Activated T-helper 1 cell treated with Interleukin-2 at 50 U/mL for 16 hours (primary cell): ENCODE measurements around the gene NRG3.

Experiments
- DNase-seq: peaks from one replicate; pipeline ENCODE4 v3.0.0-alpha.2; 2020; ENCODE audit warnings: low read depth

NRG3 gene

GRCh38 chr10:81874875-81875466, at the start of gene NRG3:
Gene NRG3 (plus strand): TSS chr10:81875194.
- DNase-seq = no peak

- no peak for DNase-seq
Observed at GRCh38 chr10:81828251-81828650, 46.7 kb upstream of the NRG3 start.

DNA sequence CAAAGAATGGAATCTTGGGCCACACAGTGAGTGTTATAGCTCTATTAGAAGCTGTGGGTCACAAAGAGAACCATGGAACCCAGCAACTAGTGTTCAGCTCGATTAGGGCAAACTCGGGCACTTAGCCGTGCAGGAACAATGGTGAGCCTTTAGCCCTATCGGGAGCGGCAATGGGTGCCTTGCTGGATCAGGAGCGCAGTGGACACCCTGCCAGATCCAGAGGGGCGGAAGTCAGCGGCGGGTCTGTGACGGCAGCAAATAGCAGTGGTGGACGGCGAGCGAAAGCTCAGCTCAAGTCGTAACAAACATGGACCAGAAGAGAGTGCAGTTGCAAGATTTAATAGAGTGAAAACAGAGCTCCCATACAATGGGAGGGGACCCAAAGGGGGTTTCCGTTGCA, 43.9 kb upstream of the NRG3 start:
- DNase-seq = no peak

GRCh38 chr10:81838950-81839349, 36.0 kb upstream of the NRG3 start:
- DNase-seq = no peak

DNA sequence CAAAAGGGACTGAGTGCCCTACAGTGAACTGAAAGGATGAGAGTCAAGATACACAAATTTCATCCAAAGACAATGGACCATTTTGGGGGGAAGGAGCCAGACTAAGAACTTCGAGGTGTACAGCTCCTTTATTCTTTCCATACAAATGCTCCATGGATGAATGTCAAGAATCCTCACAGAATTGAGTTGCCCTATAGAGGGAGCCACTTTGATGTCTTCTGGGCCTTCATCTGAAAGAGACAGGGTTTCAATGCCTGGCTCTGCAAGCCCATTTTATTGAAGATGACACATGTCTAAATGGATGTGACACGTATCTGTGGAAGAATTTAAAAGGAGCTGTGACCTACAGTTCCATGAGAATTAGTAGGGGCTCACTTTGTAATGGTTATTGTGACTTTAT, 32.0 kb upstream of the NRG3 start:
- no peak for DNase-seq

GRCh38 chr10:81847675-81848074, 27.3 kb upstream of the NRG3 start:
- DNase-seq = no peak

DNA sequence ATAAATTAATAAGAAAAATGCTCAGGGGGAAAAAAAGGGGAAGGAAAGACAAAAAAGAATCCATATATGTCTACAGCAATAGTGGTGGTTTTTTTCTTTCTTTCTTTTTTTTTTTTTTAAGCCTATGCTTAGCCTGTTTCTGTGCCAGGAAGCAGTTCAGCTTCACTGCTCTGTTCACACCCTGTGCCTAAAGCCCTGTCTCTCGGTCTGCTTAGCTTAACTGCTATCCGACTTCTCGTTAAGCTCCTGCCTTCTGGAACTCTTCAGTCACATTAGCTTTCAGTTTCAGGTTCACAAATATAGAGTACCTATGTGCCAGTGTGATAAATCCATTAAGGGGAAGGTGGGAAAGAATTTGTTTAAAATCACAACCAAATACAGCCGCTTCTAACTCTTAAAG, 26.5 kb upstream of the NRG3 start:
- no peak for DNase-seq

GRCh38 chr10:81848931-81849330, 26.1 kb upstream of the NRG3 start:
- no peak for DNase-seq

DNA sequence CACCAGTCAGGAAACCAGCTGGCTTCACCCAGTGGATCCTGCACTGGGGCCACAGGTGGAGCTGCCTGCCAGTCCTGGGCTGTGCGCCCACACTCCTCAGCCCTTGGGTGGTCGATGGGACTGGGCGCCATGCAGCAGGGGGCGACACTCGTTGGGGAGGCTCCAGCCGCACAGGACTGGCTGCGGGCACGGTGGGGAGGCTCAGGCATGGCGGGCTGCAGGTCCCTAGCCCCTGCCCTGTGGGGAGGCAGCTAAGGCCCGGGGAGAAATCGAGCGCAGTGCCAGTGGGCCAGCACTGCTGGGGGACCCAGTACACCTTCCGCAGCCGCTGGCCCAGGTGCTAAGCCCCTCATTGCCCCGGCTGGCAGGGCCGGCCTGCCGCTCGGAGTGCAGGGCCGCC, 12.4 kb upstream of the NRG3 start:
- DNase-seq = no peak

- no peak for DNase-seq
Observed at GRCh38 chr10:81863771-81864170, 11.2 kb upstream of the NRG3 start.

DNA sequence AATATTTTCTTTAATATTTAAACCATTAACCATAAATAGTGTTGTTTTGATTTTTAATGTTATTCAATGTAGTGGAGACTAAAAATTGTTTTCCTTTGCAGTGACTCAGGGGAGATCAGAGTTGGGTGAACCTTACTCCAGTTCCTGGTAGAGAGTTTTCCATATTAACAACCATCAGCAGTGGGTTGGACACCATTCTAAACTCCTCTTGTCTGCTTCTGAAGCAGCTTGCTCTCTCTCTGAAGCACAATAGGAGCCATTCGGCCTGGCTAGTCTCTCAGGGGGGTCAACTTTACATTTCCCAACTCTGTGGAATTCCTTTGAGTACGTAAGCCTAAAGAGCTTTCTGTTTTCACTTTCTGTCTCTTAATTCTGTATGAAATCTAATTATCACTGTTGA, 9.4 kb upstream of the NRG3 start:
- DNase-seq = no peak

DNA sequence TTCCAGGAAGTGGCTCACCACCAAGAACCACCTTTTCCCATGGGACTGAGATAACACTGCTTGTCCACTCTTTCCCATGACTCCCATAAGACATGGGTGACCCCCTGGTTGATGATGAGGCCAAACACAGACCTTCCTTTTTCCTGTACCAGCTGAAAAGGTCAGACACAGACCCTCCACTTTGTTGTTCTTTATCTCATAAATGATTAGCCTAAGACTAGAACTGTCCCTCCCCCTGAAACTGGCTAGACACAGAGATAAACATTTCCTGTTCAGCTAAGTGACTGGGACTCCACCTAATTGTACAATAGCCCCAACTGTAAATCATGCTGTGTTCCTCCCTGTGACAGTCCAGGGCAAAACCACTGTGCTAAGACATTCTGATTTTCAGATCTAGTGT, 8.2 kb upstream of the NRG3 start:
- no peak for DNase-seq

DNA sequence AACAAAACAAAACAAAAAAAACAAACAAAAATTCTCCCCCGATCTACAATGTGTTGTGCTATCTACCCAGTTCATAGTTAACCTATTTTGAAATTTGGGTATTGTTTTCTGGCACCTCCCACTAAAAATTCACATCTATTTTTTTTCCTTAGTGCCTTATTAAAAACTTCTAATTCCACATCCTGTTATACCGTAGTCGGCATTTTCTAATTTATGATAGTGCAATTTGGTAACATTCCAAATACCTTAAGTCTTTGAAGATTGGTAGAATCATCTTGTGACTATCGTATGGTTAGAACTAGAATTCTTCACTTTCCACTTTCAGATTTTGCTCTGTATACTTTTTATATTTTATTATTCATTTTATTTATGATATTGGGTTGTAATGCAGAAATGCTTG, 4.5 kb upstream of the NRG3 start:
- DNase-seq = no peak

DNA sequence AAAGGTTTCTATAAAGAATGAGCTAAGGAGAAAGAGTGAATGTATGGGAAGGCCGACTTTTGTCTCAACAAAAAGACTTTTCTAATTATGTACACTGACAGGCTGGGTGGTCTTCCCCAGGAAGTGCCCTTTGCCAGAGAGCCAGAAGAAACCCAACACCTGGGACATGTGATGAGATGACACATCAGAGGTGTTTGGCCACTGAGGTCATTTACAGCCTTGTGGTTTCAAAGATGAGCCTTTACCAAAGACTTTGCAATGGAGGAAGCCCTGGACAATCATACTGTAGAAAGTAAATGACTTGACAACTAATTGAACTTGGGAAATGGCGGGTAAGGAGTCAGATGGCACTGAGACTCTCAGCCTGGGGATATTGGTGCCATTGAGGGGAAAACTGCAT, 3.4 kb upstream of the NRG3 start:
- no peak for DNase-seq

GRCh38 chr10:81872206-81872862, 2.7 kb upstream of the NRG3 start:
- no peak for DNase-seq

DNA sequence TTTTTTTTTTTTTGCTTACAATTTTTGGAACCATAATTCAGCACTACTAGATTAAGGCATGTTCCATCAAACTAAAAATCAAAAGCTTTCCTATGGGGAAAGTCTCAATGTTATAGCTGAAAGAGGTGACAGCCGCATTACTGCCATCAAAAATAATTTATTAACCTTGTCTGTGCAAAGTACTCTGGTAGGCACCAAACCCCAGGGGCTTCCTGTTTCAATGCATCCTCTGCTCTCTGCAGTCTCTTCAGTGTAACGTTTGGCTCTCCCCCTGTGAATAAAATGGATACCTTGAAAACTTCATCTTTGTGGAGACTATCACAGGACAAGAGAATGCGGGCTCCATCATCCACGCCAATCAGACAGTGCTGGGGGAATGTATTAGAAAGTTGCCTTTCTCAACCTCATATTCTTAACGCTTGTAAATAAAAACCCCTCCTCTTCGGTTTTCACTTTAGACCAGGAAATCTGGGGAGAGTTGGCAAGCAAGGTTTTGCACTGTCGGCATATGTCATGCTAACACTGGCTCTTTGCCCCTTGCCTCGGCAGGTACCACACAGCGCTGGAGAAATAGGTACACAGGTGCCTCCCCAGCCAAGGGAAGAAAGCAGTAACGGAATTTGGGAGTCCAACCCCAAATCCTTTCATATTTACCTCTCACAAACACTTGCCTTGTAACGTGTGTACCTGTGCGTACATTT, 1.6 kb upstream of the NRG3 start:
- no peak for DNase-seq

- DNase-seq = no peak
Observed at GRCh38 chr10:81873932-81874816, 820 bp upstream of the NRG3 start.

DNA sequence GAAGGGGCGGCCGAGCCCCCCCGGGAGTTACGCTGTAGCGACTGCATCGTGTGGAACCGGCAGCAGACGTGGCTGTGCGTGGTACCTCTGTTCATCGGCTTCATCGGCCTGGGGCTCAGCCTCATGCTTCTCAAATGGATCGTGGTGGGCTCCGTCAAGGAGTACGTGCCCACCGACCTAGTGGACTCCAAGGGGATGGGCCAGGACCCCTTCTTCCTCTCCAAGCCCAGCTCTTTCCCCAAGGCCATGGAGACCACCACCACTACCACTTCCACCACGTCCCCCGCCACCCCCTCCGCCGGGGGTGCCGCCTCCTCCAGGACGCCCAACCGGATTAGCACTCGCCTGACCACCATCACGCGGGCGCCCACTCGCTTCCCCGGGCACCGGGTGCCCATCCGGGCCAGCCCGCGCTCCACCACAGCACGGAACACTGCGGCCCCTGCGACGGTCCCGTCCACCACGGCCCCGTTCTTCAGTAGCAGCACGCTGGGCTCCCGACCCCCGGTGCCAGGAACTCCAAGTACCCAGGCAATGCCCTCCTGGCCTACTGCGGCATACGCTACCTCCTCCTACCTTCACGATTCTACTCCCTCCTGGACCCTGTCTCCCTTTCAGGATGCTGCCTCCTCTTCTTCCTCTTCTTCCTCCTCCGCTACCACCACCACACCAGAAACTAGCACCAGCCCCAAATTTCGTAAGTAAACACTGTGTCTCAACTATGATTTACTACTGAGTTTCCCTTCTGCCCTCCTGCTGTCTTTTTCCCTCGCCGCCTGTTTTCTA, 666 bp downstream of the NRG3 start:
- DNase-seq = no peak

DNA sequence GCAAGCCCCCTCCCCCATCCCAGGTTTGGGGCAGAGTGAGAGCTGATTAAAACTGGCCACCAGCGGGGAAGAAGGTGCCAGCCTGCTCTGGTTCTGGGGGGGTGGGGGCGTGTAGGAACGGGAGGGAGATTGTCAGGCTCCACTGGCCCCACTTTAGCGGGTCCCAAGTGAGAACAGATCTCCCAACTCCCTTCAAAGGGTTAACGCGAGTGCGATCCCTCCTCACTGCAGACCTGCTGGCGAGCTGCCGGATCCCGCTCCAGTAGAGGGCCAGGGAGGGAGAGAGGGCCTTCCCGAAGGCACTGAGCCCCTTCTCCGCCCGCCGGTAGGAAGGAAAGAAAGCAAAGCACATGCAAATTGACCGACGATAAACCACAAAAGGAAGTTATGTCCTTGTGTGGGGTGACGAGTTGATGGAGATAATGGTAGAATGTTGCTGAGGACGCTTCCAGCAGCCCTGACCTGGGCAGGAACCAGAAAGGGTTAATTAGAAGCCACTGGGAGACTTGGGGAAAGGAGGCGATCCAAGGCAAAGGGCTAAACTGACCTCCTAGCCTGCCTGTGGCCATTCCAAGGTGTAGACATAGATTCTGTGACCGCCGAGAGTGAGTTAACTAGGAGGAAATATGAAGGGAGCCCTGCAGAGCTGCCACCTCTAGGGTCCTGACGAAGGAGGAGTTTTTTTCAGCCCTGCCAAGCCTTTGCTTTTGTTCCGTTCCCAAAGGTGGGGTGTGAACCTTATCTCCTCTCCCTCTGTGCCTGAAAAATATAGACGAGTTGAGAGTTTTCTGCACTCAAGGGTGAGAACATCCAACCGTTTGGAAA, 1.5 kb downstream of the NRG3 start:
- DNase-seq = no peak

- no peak for DNase-seq
Observed at GRCh38 chr10:81877596-81877995, 2.6 kb downstream of the NRG3 start.

DNA sequence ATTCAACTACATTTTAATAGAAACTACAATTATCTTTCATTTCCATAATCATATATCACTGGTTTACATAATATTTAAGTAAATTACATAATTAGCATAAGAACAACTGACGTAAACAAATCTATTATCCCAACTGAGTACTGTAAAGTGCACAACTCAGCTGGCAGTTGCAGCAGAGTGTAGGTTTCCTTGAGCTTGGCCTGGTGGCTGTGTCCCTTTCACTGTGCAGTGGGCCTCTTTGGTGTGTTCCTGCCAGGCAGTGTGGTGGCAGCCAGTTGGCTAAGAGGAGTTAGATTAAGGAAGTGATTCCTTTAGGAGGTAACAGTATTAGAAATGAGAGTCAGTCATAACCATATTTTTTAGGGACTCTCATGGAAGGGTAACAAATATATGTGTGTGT, 7.0 kb downstream of the NRG3 start:
- DNase-seq = no peak
